ENCODE data around the gene XRN1. TPM values are rescaled to one million over a fixed set of nuclear protein-coding genes. Genes with fewer than 3 reads are reported as not detected.
"Not testable (repeated sequence)": the region's sequence is repeated elsewhere in the genome, so short reads cannot be mapped to it uniquely, and the experiment has no call there.

The XRN1 gene
- total RNA-seq, 4 donors from 2014 or later: 32.0 to 43.8 (median 35.6) TPM

DNA sequence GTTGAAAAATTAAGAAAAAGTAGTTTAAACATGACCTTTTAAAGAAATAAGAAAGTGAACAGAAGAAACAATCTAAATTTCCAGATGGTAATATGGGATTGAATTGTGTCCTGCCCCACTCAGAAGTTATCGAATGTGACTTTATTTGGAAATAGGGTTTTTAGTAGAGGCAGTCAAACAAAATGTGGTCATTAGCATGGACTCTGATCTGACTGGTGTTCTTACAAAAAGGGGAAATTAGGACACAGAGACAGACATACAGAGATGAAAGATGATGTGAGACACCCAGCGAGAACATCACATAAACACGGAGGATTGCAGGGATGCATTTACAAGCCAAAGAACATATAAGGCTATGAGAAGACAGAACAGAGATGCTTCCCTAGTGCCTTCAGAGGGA is 73.2 kb downstream of the XRN1 start:
- no peak overlapping the region for H3K4me3 ChIP-seq (ENCODE audit: low read depth, poor library complexity, severe bottlenecking)
- no peak for DNase-seq (ENCODE audit: low spot score in 2 of 2)
- WGBS, 2 donors: 96 to 97% methylated on average over 3 of the region's 3 CpGs
- TF ChIP-seq POLR2A (IDR thresholded peaks at IDR 0.05): no peak
- TF ChIP-seq CTCF (IDR thresholded peaks at IDR 0.05): no peak
- intact Hi-C loops (cut with DNase I; ENCODE audit: low total_unique reads): no loop called here

DNA sequence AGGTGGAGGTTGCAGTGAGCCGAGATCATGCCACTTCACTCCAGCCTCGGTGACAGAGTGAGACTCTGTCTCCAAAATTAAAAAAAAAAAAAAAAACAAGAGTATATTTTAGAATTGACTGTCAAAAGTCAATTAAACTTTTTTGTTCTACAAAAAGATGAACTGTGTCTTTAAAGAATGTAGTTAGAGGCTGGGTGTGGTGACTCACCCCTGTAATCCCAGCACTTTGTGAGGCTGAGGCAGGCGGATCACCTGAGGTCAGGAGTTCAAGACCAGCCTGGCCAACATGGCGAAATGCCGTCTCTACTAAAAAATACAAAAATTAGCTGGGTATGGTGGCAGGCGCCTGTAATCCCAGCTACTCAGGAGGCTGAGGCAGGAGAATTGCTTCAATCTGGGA is 78.3 kb downstream of the XRN1 start:
- intact Hi-C loops (cut with DNase I; ENCODE audit: low total_unique reads); H3K4me3 ChIP-seq (ENCODE audit: low read depth, poor library complexity, severe bottlenecking); DNase-seq (ENCODE audit: low spot score in 2 of 2): not testable (repeated sequence)
- WGBS, 2 donors: 94 to 95% methylated on average over 6 of the region's 6 CpGs

GRCh38 chr3:142366434-142366833 is 81.4 kb downstream of the XRN1 start:
- TF ChIP-seq POLR2A (IDR thresholded peaks at IDR 0.05): no peak
- no peak for TF ChIP-seq CTCF (IDR thresholded peaks at IDR 0.05)
- H3K4me3 ChIP-seq (ENCODE audit: low read depth, poor library complexity, severe bottlenecking): no peak overlapping the region
- WGBS, 2 donors: 61 to 82% methylated on average over 1 of the region's 1 CpG
- no peak for DNase-seq (ENCODE audit: low spot score in 2 of 2)
- intact Hi-C loops (cut with DNase I; ENCODE audit: low total_unique reads): no loop called here

GRCh38 chr3:142363936-142364467 is 83.8 kb downstream of the XRN1 start:
- intact Hi-C loops (cut with DNase I; ENCODE audit: low total_unique reads): no loop called here
- no peak overlapping the region for H3K4me3 ChIP-seq (ENCODE audit: low read depth, poor library complexity, severe bottlenecking)
- DNase-seq (ENCODE audit: low spot score in 2 of 2): no peak
- 93% methylated on average over 2 of the region's 2 CpGs for WGBS, 2 donors
- TF ChIP-seq CTCF (IDR thresholded peaks at IDR 0.05): no peak
- TF ChIP-seq POLR2A (IDR thresholded peaks at IDR 0.05): no peak

DNA sequence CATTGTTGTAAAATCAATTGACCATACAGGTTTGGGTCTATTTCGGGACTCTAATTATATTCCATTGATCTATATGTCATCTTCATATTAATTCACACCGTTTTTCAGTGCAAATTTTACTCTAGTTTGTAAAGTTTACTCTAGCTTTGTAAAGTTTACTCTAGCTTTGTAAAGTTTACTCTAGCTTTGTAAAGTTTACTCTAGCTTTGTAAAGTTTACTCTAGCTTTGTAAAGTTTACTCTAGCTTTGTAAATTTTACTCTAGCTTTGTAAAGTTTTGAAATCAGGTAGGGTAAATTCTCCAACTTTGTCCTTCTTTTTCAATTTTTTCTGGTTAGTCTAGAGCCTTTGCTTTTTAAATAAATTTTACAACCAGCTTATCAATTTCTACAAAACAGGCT is 84.4 kb downstream of the XRN1 start:
- WGBS, 2 donors: 94 to 96% methylated on average over 2 of the region's 2 CpGs
- intact Hi-C loops (cut with DNase I; ENCODE audit: low total_unique reads); H3K4me3 ChIP-seq (ENCODE audit: low read depth, poor library complexity, severe bottlenecking); DNase-seq (ENCODE audit: low spot score in 2 of 2): not testable (repeated sequence)

GRCh38 chr3:142359367-142359766 is 88.5 kb downstream of the XRN1 start:
- 94 to 95% methylated on average over 2 of the region's 2 CpGs for WGBS, 2 donors
- TF ChIP-seq CTCF (IDR thresholded peaks at IDR 0.05) (no peak), POLR2A (IDR thresholded peaks at IDR 0.05) (no peak)
- no peak overlapping the region for H3K4me3 ChIP-seq (ENCODE audit: low read depth, poor library complexity, severe bottlenecking)
- intact Hi-C loops (cut with DNase I; ENCODE audit: low total_unique reads): no loop called here
- DNase-seq (ENCODE audit: low spot score in 2 of 2): no peak

DNA sequence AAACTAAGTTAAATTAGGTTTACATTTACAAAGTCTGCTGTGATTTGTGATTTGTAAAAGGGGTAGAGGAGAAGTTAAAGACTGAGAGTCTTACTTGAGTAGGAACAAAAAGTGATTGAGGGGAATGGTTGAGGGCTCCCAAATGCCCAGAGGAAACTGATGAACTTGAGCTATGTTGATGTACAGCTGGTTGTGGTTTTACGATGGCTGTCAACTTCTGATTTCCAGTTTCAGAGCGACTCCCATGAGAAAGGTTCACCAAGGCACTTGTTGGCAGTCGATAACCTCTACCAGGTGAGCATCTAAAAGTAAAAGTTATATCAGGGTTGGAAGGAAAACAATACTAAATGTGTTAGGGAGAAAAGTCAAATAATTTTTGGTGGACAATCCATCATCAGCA is 91.0 kb downstream of the XRN1 start:
- no peak for DNase-seq (ENCODE audit: low spot score in 2 of 2)
- intact Hi-C loops (cut with DNase I; ENCODE audit: low total_unique reads): no loop called here
- TF ChIP-seq CTCF (IDR thresholded peaks at IDR 0.05): no peak
- TF ChIP-seq POLR2A (IDR thresholded peaks at IDR 0.05): no peak
- 93 to 97% methylated on average over 3 of the region's 3 CpGs for WGBS, 2 donors
- no peak overlapping the region for H3K4me3 ChIP-seq (ENCODE audit: low read depth, poor library complexity, severe bottlenecking)
